MG63 (cell line): ENCODE measurements around the gene CXCL16. TPM values are rescaled to one million over a fixed set of nuclear protein-coding genes. Genes with fewer than 3 reads are reported as not detected.
A peak's percentile ranks its signal among the peaks of the same experiment; 100 is the strongest.

Experiments used
- DNase-seq: peaks from one replicate; pipeline ENCODE4 v3.0.0-alpha.2; 2020
- H3K27me3 ChIP-seq: fragments of 250-450 bp; sonication (Bioruptor Pico); 2 replicates; pipeline ENCODE4 v1.5.1; 2020; ENCODE audit warnings: mild to moderate bottlenecking, moderate library complexity
- H3K36me3 ChIP-seq: fragments of 250-450 bp; sonication (Bioruptor Pico); 2 replicates; pipeline ENCODE4 v1.5.1; 2020; ENCODE audit warnings: mild to moderate bottlenecking, moderate library complexity
- H3K4me3 ChIP-seq: fragments of 250-450 bp; sonication (Bioruptor Pico); 2 replicates; pipeline ENCODE4 v1.5.1; 2020; ENCODE audit warnings: mild to moderate bottlenecking, moderate library complexity
- H3K9me3 ChIP-seq: fragments of 250-450 bp; sonication (Bioruptor Pico); 2 replicates; pipeline ENCODE4 v1.5.1; 2020; ENCODE audit warnings: mild to moderate bottlenecking, moderate library complexity
- total RNA-seq: library from RNA; depleted of rRNA; stranded (reverse); fragments of >200 nt; shearing (Covaris generic); gene quantifications from 2 replicates; pipeline ENCODE4 v1.2.3, GENCODE V29; 2014; ENCODE audit warnings: low replicate concordance

The CXCL16 gene
- total RNA-seq, 1 experiment from 2014 or later = 1.8 TPM

DNA sequence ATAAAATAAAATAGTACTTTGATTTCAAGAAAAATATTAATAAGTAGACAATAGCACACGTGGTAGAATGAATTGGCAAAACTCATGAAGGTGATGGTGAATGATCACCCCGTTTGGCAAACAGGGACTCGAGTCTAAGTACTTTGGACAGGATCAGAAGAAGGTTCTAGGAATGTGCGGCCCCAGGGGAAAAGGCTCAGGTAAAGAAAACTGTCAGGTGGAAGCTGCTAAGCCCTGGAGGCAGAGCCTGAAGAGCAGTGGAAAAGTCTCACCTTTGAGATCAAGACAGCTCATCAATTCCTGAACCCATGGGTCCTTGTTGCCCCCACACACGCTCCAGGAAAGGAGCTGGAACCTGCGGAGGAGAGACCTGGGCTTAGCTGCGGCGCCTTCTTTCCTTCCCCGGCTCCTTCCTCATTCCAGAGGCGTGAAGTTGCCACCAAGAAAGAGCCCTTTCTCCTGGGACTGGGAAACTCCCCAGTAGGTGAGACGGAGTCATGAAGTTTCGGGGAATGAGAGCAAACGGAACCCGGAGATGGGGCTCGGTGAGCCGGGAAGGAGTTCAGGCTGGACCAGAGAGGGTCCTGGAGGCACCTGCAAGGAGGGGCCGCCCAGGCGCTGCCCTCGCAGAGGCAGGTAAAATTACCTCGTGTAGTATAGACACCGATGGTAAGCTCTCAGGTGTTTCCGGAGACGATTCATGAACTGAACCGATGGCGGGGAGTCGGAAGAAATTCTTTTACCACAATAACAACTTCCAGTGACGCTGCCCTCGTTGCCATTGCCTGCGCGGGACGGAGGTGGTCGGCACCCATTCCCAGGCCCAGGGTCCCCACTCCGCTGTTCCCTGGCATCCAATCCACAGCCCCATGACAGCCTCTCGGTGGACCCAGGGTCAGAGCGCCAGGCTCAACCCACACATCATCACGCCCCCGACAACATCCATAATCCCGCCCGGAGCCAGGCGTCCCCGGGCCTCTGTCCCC is 1.3 kb downstream of the CXCL16 start:
- H3K9me3 ChIP-seq = no peaks in the 10 kb centered on the region
- no peaks in the 10 kb centered on the region for H3K27me3 ChIP-seq
- peak overlapping the region; percentile 58 for H3K4me3 ChIP-seq
- no peaks in the 10 kb centered on the region for H3K36me3 ChIP-seq
- DNase-seq = no peak

DNA sequence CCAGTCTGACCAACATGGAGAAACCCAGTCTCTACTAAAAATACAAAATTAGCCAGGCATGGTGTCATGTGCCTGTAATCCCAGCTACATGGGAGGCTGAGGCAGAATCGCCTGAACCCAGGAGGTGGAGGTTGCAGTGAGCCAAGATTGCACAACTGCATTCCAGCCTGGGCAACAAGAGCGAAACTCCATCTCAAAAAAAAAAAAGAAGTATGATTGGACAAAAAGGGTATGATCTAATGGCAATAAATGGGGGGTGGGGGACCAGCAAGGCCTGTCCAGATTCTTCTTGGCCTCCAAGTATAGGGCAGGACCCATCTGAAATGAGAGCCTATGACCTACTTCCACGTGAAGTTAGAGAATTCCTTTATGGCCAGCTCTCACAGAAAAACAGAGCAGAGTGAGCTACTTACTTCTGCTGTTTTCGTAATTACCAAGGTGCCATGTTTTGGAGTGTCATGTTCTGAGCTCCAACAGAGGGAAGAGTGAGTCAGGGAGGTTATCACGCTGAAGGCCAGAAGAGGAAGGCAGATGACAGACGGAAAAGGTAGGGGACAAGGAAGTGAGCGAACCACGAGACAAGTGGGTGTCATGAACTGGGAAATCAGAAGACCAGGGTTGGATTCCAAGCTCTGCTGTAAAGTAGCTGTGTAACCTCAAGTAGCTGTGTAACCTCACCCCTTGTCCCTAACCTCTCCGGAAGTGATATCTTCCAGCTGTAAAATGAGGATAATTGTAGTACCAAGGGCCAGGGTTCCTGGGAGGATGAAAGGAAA is 3.7 kb downstream of the CXCL16 start:
- H3K4me3 ChIP-seq = no peak overlapping the region
- peak; percentile 6 for DNase-seq
- H3K27me3 ChIP-seq = no peaks in the 10 kb centered on the region
- no peaks in the 10 kb centered on the region for H3K9me3 ChIP-seq
- no peaks in the 10 kb centered on the region for H3K36me3 ChIP-seq

DNA sequence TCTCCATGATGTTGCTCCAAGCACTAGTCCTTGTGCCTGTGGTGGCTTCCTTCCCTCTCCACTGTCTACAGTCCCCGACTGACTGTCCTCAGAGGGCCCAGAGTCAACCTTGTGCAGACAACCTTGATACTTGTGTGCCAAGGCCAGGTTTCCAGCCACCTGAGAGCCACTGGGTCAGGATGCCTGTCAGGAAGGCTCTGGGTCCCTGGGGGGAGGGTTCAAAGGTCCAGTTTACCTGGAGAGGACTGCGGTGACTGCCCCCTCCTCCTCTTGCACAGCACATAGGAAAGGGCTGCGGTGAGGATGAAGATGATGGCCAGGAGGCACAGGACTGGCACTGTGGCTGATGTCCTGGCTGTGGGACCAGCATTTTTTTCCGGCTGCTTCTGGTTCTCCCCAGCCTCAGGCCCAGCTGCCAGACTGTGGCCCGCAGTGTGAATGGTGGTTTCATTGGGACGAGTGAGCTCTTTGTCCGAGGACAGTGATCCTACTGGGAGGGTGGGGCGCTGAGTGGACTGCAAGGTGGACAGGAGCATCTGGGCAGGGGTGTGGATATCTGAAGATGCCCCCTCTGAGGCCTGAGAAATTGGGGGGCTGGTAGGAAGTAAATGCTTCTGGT is 4.8 kb downstream of the CXCL16 start:
- DNase-seq = no peak
- no peaks in the 10 kb centered on the region for H3K27me3 ChIP-seq
- no peak overlapping the region for H3K4me3 ChIP-seq
- no peaks in the 10 kb centered on the region for H3K36me3 ChIP-seq
- H3K9me3 ChIP-seq = no peaks in the 10 kb centered on the region

DNA sequence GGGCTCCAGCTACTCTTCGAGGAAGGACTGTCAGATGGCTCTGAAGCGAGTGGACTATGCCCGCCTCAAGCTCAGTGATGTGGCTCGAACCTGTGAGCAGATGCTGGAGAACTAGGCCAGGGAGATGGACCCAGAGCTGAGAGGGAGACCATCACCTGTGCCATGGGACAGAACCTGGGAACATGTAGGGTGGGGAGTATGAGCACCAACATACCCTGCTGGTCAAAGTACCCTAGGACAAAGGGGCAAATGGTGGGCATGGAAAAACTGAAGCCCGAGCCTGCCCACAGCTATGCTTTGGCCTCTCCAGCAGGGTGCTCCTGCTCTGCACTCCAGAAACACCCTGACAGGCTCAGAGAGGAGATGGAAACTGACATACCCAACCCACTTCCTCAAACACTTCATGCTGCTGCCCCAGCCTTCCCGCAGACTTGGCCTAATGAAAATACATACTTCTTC is 6.6 kb downstream of the CXCL16 start:
- Histone ChIP-seq H3K36me3 (no peaks in the 10 kb centered on the region), H3K27me3 (no peaks in the 10 kb centered on the region), H3K9me3 (no peaks in the 10 kb centered on the region), H3K4me3 (no peak overlapping the region)
- DNase-seq = no peak

DNA sequence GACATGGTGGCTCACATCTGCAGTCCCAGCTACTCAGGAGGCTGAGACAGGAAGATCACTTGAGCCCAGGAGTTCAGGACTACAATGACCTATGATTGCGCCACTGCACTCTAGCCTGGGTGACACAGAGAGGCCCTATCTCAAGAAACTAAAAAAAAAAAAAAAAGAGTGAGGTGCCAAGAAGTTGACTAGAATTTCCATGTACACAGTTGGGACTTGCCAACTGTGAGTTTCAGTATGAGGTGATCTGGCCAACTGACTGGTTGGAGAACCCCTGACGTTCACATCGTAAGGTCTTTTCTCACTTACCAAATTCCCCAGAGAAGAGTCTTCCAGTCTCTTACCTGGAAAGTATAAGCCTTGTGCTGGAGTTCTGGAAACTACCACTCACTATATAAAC is 11.6 kb downstream of the CXCL16 start:
- Histone ChIP-seq H3K36me3 (no peaks in the 10 kb centered on the region), H3K9me3 (no peaks in the 10 kb centered on the region), H3K27me3 (no peaks in the 10 kb centered on the region), H3K4me3 (no peak overlapping the region)
- no peak for DNase-seq

DNA sequence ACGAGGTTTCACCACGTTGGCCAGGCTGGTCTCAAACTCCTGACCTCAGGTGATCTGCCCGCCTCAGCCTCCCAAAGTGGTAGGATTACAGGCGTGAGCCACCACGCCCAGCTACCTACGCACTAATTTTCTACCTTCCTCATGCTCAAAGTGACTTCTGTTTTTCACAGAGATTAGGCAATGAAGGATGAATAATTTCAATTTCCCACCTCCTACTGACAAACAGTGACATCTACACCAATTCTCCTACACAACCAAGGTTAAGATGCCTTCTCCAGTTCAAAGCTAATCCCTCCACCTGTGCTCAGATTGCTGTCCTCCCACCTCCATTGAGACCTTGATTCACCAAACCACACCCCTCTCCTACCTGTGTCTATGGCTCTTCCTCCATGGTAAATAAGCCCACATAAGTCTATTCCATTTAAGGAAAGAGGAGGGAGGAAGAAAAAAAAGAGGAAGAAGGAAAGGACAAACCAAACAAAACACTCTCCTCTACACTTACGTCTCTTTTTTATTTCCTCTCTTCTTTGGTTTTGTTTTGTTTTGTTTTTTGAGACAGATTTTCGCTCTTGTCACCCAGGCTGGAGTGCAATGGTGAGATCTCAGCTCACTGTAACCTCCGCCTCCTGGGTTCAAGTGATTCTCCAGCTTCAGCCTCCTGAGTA is 13.9 kb downstream of the CXCL16 start:
- no peaks in the 10 kb centered on the region for H3K36me3 ChIP-seq
- H3K27me3 ChIP-seq = no peaks in the 10 kb centered on the region
- no peak overlapping the region for H3K4me3 ChIP-seq
- no peaks in the 10 kb centered on the region for H3K9me3 ChIP-seq
- no peak for DNase-seq

DNA sequence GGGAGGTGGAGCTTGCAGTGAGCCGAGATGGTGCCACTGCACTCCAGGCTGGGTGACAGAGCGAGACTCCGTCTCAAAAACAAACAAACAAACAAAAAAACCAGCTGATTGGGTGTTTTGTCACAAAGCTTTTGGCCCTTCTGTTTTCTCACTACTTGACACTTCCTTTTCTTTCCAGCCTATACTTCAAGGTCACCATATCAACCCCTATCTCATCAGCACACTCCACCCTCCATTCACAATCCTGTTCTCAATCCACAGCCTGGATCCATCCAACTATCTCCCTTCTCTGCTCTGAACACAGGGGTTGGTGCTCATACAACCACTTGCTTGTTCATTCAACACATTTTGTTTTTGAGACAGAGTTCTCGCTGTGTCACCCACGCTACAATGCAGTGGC is 15.1 kb downstream of the CXCL16 start:
- Histone ChIP-seq H3K27me3 (no peaks in the 10 kb centered on the region), H3K4me3 (no peak overlapping the region), H3K36me3 (no peaks in the 10 kb centered on the region), H3K9me3 (no peaks in the 10 kb centered on the region)
- no peak for DNase-seq

DNA sequence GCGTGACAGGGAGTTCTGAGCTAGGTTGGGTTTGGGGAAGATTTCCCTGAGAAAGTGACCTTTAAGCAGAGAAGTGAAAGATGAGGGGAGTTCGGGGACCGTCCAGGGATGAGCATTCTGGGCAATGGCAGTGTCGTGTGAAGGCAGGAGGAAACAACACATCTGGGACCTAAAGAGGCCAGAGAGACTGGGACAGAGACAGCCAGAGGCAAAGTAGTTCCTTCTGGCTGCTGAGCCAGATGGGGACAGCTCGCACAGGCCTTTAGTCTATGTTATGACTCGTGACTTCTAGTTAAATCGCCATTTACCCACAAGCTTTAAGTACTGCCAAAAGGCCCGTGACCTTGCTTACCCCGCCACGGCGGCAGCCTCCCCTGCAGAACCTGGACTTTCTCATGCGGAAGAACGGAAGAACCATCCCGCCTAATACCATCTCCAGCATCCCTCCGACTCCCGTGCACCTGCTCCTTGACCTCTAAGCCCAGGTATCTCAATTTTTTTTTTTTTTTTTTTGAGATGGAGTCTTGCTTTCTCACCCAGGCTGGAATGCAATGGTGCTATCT is 17.0 kb downstream of the CXCL16 start:
- H3K36me3 ChIP-seq = no peaks in the 10 kb centered on the region
- H3K27me3 ChIP-seq = no peaks in the 10 kb centered on the region
- no peak overlapping the region for H3K4me3 ChIP-seq
- no peaks in the 10 kb centered on the region for H3K9me3 ChIP-seq
- DNase-seq = no peak

DNA sequence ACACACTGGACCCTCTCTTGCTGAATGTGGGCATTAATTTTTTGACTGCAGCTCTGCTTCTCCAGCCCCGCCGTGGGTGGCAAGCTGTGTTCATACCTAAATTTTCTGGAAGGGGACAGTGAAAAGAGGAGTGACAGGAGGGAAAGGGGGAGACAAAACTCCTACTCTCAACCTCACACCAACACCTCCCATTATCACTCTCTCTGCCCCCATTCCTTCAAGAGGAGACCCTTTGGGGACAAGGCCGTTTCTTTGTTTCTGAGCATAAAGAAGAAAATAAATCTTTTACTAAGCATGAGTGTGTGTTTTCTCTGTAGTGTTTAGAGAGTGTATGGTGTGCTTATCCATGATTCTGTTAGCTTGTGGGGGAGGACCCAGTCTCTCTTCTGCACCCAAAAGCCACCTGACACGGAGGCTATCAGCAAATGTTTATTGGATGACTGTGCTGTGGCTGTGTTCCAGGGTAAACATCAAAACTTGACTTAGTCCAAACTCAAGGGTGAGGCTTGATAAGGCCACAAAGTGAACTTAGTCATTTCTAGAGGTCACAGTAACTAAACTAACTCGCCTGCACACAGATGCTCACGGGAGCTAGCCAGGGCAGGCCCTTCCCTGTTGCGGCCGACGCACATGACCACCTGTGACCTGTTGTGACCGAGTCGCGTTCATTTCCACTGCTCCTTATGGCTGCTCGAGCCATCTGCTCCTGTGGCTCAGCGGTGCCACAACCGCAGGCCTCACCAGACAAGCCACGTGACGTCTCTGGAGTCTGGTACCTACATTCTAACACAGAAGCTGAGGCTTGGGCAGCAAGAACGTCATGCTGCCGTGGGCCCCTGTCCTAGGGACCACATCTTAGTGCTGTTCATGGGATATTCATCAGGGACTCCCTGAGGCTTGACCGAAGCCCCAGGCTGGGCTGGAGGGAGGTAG is 18.3 kb downstream of the CXCL16 start:
- Histone ChIP-seq H3K4me3 (no peak overlapping the region), H3K27me3 (no peaks in the 10 kb centered on the region), H3K36me3 (no peaks in the 10 kb centered on the region), H3K9me3 (no peaks in the 10 kb centered on the region)
- no peak for DNase-seq

DNA sequence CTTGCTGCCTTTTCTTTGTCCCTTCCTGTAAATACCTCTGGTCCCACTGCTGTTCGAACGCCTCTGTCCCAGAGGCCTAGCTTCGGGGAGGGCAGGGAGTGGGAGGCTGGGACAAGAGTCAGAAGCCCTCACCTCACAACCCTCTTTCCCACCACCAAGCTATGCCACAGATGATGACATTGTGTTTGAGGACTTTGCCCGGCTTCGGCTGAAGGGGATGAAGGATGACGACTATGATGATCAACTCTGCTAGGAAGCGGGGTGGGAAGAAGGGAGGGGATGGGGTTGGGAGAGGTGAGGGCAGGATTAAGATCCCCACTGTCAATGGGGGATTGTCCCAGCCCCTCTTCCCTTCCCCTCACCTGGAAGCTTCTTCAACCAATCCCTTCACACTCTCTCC is 18.9 kb downstream of the CXCL16 start:
- Histone ChIP-seq H3K9me3 (no peaks in the 10 kb centered on the region), H3K36me3 (no peaks in the 10 kb centered on the region), H3K27me3 (no peaks in the 10 kb centered on the region), H3K4me3 (no peak overlapping the region)
- DNase-seq = no peak

DNA sequence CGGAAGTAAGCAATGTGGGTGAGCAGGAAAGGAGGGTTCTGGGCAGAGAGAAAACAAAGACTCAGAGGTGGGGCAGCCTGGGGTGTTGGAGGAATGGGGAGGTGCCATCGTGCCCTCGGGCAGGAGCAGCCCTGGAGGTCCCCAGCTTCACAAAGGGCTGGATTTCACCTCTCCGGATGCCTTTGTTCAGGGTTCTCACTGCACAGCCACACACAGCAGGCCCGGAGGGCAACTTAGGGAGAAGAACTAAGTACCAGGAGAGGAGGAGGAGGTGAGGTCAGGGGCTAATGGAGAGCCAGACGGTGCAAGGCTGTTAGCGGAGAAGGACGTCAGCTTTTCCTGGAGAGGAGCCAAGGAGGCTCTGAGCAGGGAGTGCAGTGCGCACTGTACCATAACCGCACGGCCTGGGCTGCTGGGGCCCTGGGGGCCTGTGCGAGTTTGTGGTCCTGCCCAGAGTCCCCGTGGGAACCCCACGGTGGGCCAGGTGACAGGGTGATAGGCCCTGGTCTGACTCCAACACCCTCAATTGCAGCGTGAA is 20.0 kb downstream of the CXCL16 start:
- H3K27me3 ChIP-seq = no peaks in the 10 kb centered on the region
- no peaks in the 10 kb centered on the region for H3K36me3 ChIP-seq
- H3K9me3 ChIP-seq = no peaks in the 10 kb centered on the region
- no peak for DNase-seq
- H3K4me3 ChIP-seq = no peak overlapping the region

DNA sequence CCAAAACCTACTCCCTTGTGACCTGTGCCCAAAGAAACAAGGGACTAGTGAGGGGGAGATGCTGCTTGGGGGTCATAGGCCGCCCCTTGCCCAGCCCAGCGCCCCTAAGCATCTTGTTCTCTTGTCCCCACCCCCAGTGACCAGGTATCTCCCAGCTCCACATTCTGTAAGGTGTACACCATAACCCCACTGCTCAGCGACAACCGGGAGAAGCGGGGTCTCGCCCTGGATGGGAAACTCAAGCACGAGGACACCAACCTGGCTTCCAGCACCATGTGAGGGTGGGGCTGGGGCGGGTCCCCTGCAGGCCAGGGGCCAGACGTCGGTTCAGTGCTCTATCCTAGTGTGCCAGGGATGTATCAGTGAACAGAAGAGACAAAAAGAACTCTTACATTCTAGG is 20.6 kb downstream of the CXCL16 start:
- H3K9me3 ChIP-seq = no peaks in the 10 kb centered on the region
- H3K4me3 ChIP-seq = no peak overlapping the region
- no peaks in the 10 kb centered on the region for H3K27me3 ChIP-seq
- no peak for DNase-seq
- no peaks in the 10 kb centered on the region for H3K36me3 ChIP-seq

DNA sequence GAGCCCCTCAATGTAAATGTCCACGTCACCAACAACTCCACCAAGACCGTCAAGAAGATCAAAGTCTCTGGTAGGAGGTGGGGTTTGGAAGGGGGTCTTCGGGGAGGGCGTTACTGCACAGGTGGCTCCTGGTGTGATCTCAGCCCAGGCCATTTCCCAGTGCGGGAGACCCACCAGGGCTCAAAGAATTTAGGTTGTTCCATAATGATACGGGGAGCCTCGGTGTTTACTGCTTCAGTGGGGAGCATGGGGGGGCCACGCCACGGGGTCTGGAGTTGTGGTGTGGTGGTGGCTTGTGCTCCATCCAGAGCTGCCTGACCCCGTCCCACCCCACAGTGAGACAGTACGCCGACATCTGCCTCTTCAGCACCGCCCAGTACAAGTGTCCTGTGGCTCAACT is 21.5 kb downstream of the CXCL16 start:
- Histone ChIP-seq H3K27me3 (no peaks in the 10 kb centered on the region), H3K36me3 (no peaks in the 10 kb centered on the region), H3K9me3 (no peaks in the 10 kb centered on the region), H3K4me3 (no peak overlapping the region)
- no peak for DNase-seq

DNA sequence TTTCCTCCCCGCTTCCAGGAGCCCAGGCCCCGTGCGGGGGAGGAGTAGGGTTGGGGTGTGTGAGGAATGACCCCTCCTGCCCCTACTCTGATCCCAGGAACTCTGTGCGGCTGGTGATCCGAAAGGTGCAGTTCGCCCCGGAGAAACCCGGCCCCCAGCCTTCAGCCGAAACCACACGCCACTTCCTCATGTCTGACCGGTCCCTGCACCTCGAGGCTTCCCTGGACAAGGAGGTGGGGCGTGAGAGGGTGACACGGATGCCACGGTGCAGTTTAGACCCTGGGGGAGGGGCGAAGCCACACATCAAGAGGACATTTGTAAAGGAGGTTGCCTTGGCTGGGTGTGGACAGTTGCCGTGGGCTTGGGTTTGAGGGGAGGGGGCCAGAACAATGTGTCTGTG is 21.9 kb downstream of the CXCL16 start:
- Histone ChIP-seq H3K4me3 (no peak overlapping the region), H3K9me3 (no peaks in the 10 kb centered on the region), H3K36me3 (no peaks in the 10 kb centered on the region), H3K27me3 (no peaks in the 10 kb centered on the region)
- DNase-seq = no peak

DNA sequence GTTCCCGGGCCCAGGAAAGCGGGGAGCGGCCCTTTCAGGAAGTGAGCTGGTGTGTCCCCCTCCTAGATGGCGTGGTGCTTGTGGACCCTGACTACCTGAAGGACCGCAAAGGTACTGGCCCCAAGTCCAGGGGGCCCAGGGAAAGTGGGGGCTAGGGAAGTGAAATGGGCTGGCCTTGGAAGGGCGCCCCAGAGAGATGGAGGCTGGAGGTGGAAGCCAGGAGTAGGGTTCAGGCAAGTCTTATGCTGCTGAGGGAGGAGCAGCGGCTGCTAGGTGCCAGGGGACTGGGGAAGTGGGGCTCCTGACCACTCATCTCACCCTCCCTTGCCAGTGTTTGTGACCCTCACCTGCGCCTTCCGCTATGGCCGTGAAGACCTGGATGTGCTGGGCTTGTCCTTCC is 23.6 kb downstream of the CXCL16 start:
- Histone ChIP-seq H3K4me3 (no peak overlapping the region), H3K36me3 (no peaks in the 10 kb centered on the region), H3K9me3 (no peaks in the 10 kb centered on the region), H3K27me3 (no peaks in the 10 kb centered on the region)
- DNase-seq = no peak
